Chondrocyte (in vitro differentiated cells): ENCODE results near the gene DHCR7. TPM values are rescaled to one million over a fixed set of nuclear protein-coding genes. Genes with fewer than 3 reads are reported as not detected.
A peak's percentile ranks its signal among the peaks of the same experiment; 100 is the strongest.

Experiments used
- DNase-seq: peaks from one replicate; pipeline ENCODE4 v3.0.0; 2021; ENCODE audit warnings: mixed read lengths, low spot score
- H3K27ac Mint-ChIP-seq: one replicate; pipeline ENCODE4 v1.8.0; 2021; ENCODE audit warnings: mild to moderate bottlenecking, moderate library complexity, mixed read lengths; ENCODE audit not compliant: unreplicated experiment
- H3K27me3 Mint-ChIP-seq: 2 replicates; pipeline ENCODE4 v1.8.0; 2021; ENCODE audit warnings: low read depth, mixed read lengths
- H3K36me3 Mint-ChIP-seq: 2 replicates; pipeline ENCODE4 v1.8.0; 2021; ENCODE audit warnings: low read depth, mixed read lengths
- H3K4me1 Mint-ChIP-seq: 2 replicates; pipeline ENCODE4 v1.8.0; 2021; ENCODE audit warnings: low read depth, mild to moderate bottlenecking, mixed read lengths
- H3K4me3 Mint-ChIP-seq: one replicate; pipeline ENCODE4 v1.8.0; 2021; ENCODE audit warnings: mild to moderate bottlenecking, moderate library complexity, mixed read lengths; ENCODE audit not compliant: unreplicated experiment
- H3K9me3 Mint-ChIP-seq: 2 replicates; pipeline ENCODE4 v1.8.0; 2021; ENCODE audit warnings: low read depth, mixed read lengths
- CTCF ChIP-seq: fragments of 200-600 bp; sonication (generic); IDR thresholded peaks from 2 replicates; pipeline ENCODE4 v1.5.0; 2021; ENCODE audit warnings: antibody characterized with exemption, mild to moderate bottlenecking, moderate library complexity
- total RNA-seq: library from RNA; stranded (reverse); gene quantifications from 3 replicates; pipeline ENCODE4 v1.2.1, GENCODE V29; 2021

Gene DHCR7
- total RNA-seq, 1 donor from 2014 or later: 57.5 TPM

DNA sequence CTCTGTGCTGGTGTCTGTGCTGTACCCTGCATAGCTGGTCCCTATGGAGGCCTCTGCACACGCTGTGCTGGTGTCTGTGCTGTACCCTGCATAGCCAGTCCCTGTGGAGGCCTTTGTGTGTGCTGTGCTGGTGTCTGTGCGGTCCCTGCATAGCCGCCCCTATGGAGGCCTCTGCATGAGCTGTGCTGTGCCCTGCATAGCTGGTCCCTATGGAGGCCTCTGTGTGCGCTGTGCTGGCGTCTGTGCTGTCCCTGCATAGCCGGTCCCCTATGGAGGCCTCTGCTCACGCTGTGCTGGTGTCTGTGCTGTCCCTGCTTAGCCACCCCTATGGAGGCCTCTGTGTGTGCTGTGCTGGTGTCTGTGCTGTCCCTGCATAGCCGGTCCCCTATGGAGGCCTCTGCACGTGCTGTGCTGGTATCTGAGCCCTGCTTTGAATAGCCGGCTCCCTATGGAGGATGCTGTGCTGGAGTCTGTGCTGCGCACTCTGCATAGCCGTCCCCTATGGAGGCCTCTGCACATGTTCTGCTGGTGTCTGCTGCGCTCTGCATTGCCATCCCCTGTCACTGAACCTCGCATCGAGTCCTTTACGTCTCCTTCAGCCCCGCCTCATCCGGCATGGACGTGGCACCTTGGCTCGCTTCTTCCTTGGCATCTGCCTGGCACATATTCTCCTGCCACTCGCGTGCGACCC is 11.0 kb upstream of the DHCR7 start:
- no peak overlapping the region for H3K27ac Mint-ChIP-seq
- H3K4me3 Mint-ChIP-seq: no peak overlapping the region
- DNase-seq: peak; percentile 63
- no peak for TF ChIP-seq CTCF
- H3K9me3 Mint-ChIP-seq: no peaks in the 10 kb centered on the region
- no peaks in the 10 kb centered on the region for H3K27me3 Mint-ChIP-seq
- peaks cover 40% of the 10 kb centered on the region for H3K36me3 Mint-ChIP-seq
- H3K4me1 Mint-ChIP-seq: peaks cover 5% of the 10 kb centered on the region

DNA sequence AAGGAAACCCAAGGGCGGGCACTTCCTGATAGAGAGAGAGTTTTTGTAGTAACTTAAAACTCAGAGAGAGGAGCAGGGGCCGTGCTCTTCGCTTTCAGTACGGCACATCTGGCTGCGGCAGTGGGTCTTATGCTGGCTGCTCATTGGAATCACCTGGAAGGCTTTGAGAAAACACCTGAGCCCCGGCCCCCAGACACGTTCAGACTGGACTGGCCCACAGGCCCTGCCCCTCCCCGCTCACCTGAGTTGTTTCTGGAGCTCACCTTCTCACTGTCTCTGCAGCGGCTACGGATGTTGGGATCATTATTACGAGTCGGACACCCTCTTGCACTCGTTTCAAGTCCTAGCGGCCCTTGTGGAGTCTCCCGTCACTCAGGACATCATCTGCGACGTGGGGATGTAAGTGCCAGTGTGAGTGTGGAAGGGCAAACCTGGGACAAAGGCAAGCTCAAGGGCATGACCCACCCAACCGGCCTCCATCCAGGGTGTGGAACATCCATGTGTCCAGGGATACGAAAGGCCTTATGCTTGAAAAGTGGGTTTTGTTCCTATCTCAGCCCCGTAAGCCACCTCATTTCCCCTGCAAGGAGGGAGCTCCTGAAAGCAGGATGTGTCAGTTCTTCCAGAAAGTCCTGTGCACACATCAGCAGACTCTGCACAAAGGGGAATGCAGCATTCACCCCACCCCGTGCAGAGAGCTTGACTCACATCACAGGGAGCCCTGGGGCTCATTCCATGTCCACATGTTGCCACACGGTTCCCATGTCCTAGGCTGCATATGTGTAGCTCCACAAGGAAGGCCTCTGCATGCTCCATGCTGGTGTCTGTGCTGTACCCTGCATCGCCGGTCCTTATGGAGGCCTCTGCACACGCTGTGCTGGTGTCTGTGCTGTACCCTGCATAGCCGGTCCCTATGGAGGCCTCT is 10.2 kb upstream of the DHCR7 start:
- Mint-ChIP-seq H3K27ac (no peak overlapping the region), H3K4me3 (no peak overlapping the region), H3K27me3 (no peaks in the 10 kb centered on the region), H3K4me1 (peaks cover 11% of the 10 kb centered on the region), H3K9me3 (no peaks in the 10 kb centered on the region), H3K36me3 (peaks cover 37% of the 10 kb centered on the region)
- DNase-seq: peak; percentile 56
- no peak for TF ChIP-seq CTCF

- TF ChIP-seq CTCF: no peak
- peaks cover 18% of the 10 kb centered on the region for H3K4me1 Mint-ChIP-seq
- peaks cover 31% of the 10 kb centered on the region for H3K36me3 Mint-ChIP-seq
- peak; percentile 14 for DNase-seq
- H3K27me3 Mint-ChIP-seq: no peaks in the 10 kb centered on the region
- H3K27ac Mint-ChIP-seq: no peak overlapping the region
- no peaks in the 10 kb centered on the region for H3K9me3 Mint-ChIP-seq
- no peak overlapping the region for H3K4me3 Mint-ChIP-seq
Observed at GRCh38 chr11:71456831-71457230, 8.6 kb upstream of the DHCR7 start.

DNA sequence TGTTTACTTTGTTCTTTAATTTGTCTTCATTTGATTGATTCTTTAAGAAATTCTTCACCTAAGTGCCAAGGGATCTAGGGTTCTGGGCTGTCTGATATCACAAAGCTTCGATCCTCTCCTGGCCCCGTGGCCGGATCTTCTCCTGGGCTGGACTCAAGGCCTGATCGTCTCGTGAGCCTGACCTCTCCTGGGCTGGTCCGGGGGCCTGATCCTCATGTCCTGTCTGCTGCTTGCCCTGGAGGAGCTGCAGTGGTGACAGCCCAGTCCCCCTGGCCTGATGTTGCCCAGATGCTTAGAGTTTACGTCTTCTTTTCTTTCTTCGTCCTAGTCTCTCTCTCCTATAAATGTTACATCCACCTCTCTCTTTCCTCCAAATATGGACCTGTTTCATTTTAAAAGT is 8.1 kb upstream of the DHCR7 start:
- DNase-seq: peak; percentile 59
- no peak overlapping the region for H3K4me3 Mint-ChIP-seq
- H3K9me3 Mint-ChIP-seq: no peaks in the 10 kb centered on the region
- no peak overlapping the region for H3K27ac Mint-ChIP-seq
- TF ChIP-seq CTCF: no peak
- peaks cover 21% of the 10 kb centered on the region for H3K4me1 Mint-ChIP-seq
- H3K27me3 Mint-ChIP-seq: no peaks in the 10 kb centered on the region
- H3K36me3 Mint-ChIP-seq: peaks cover 30% of the 10 kb centered on the region

DNA sequence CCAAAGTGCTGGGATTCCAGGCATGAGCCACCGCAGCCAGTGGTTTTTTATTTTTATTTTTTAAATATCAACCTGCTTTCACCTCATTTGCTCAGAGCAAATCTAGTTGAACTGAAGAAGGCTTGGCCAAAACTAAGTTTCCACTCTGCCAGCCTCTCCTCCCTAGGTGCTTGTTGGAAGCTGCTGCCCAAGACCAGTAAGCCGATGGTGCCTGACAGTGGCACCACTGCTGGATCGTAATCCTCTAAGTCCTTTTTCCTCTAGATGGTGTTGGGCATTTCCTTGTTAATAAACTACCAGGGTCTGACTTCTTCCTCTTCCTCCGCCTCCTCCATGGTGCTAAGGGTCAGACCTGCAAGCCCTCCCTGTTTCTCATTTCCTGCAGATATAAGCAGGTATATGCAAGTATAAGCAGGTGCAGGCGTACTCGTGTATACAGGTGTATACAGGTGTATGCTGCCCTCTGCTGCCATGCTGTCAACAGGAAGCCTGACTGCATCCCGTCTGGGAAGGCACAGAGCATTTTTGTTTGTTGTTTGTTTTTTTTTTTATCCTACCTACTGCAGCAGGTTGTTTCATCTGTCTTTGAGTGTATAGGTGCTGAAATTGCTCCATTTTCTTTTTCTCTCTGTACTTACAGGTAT is 6.4 kb upstream of the DHCR7 start:
- no peak for TF ChIP-seq CTCF
- H3K4me3 Mint-ChIP-seq: peak overlapping the region; percentile 89
- H3K27ac Mint-ChIP-seq: no peak overlapping the region
- H3K27me3 Mint-ChIP-seq: no peaks in the 10 kb centered on the region
- peaks cover 30% of the 10 kb centered on the region for H3K4me1 Mint-ChIP-seq
- H3K9me3 Mint-ChIP-seq: no peaks in the 10 kb centered on the region
- H3K36me3 Mint-ChIP-seq: peaks cover 15% of the 10 kb centered on the region
- no peak for DNase-seq
